GM10266 (cell line): ENCODE results near the gene SORCS3.

Experiments
- DNase-seq: peaks from one replicate; pipeline ENCODE4 v3.0.0; 2012; ENCODE audit errors: extremely low spot score
- TF ChIP-seq, protein P1 (sequence below): IDR thresholded peaks from 2 replicates; pipeline ENCODE4 v1.5.1; 2012; ENCODE audit warnings: mild to moderate bottlenecking, low read depth; ENCODE audit not compliant: control insufficient read depth, insufficient read depth; ENCODE audit errors: missing control alignments

Gene SORCS3

DNA sequence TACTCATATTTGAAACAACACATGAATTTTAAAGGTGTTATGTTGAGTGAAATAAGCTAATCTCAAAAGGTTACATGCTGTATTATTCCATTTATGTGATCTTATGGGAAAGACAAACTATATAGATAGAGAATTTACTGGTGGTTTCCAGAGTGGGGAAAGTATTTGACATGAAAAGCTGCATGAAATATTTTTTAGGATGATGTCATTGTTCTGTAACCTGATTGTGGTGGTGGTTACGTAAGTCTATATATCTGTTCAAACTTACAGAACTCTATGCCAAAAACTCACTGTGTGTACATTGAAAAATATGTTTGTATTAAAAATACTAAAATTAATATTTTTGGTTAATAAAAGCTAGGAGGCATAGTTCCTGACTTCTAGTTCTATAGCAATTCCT lies 453.0 kb downstream of the SORCS3 start:
- no peak for DNase-seq
- TF ChIP-seq, protein P1, sequence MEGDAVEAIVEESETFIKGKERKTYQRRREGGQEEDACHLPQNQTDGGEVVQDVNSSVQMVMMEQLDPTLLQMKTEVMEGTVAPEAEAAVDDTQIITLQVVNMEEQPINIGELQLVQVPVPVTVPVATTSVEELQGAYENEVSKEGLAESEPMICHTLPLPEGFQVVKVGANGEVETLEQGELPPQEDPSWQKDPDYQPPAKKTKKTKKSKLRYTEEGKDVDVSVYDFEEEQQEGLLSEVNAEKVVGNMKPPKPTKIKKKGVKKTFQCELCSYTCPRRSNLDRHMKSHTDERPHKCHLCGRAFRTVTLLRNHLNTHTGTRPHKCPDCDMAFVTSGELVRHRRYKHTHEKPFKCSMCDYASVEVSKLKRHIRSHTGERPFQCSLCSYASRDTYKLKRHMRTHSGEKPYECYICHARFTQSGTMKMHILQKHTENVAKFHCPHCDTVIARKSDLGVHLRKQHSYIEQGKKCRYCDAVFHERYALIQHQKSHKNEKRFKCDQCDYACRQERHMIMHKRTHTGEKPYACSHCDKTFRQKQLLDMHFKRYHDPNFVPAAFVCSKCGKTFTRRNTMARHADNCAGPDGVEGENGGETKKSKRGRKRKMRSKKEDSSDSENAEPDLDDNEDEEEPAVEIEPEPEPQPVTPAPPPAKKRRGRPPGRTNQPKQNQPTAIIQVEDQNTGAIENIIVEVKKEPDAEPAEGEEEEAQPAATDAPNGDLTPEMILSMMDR: no peak

DNA sequence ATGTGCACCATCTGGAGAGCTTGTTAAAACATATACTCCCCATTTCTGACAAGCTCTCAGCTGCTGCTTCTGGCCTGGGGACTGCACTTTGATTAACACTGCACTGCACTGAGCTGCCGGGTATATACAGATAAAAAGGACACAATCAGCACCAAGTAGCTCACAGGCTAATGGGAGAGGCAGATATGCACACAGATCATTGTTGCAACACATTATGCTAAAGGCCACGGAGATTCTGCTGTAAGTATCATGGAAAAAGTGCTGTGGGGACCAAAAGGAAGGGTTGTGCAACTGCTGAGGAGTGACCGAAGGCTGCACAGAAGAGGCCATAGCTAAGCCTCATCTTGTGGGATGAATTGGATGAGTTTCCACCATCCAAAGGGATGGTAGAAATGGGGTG lies 455.2 kb downstream of the SORCS3 start:
- TF ChIP-seq, protein P1: no peak
- DNase-seq: no peak

- TF ChIP-seq, protein P1: no peak
- DNase-seq: no peak
Measured at GRCh38 chr10:105102977-105103376, 461.9 kb downstream of the SORCS3 start.

GRCh38 chr10:105104297-105104696 lies 463.2 kb downstream of the SORCS3 start:
- TF ChIP-seq, protein P1: no peak

DNA sequence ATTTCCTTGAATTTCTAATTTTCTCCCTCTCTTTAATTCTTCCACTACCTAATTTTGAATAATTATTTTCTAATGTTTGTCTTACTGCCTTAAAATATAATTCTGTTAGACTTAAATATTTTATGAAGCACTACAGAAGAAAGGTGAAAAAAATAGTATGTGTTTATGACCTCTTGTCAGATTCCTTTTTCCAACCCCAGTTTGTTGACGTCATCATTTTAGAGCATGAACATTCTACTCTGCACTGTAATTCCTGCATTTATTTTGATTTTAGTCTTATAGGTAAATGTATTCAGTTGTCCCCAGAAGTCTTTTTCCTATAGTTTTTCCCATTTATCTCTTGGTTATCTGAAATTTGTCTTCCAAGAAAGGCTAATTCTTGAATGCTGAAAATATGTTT lies 468.1 kb downstream of the SORCS3 start:
- TF ChIP-seq, protein P1: no peak
- DNase-seq: no peak

More at GRCh38 chr10:105104297-105104696, 463.2 kb downstream of the SORCS3 start:
- DNase-seq: no peak

DNA sequence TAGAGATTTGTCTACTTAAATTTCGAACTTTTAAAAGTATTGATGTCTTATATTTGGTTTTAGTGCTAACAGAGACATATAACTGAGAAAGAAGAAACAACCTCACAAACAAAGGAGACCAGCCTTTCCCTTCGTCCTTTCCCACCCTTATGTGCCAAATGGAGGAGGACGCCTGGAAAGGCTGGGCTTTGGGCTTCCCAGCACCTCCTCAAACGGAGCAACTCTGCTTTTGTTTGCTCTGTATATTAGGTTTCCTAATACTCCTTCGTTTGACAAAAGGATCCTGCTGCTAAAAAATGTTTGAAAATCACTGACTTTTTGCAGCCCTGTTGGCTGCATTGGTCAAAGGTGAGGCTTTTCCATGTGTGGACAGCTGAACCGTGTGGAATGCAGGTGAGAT lies 471.8 kb downstream of the SORCS3 start:
- DNase-seq: no peak
- TF ChIP-seq, protein P1: no peak

- TF ChIP-seq, protein P1: no peak
Measured at GRCh38 chr10:105113666-105114065, 472.6 kb downstream of the SORCS3 start.

GRCh38 chr10:105121743-105122142 lies 480.7 kb downstream of the SORCS3 start:
- TF ChIP-seq, protein P1: no peak
- DNase-seq: no peak

More at GRCh38 chr10:105113666-105114065, 472.6 kb downstream of the SORCS3 start:
- DNase-seq: no peak
